Type B pancreatic cell (in vitro differentiated cells): Measurements from ENCODE around the gene ZNF579. TPM values are rescaled to one million over a fixed set of nuclear protein-coding genes. Genes with fewer than 3 reads are reported as not detected.

ENCODE experiments used
- DNase-seq: peaks from one replicate; pipeline ENCODE4 v3.0.0; 2021; ENCODE audit warnings: mixed read lengths; ENCODE audit not compliant: unreplicated experiment; ENCODE audit errors: extremely low spot score
- H3K27ac Mint-ChIP-seq: 2 replicates; pipeline ENCODE4 v1.8.0; 2021; ENCODE audit warnings: mild to moderate bottlenecking, mixed read lengths
- H3K27me3 Mint-ChIP-seq: 2 replicates; pipeline ENCODE4 v1.8.0; 2021; ENCODE audit warnings: mixed read lengths
- H3K36me3 Mint-ChIP-seq: 2 replicates; pipeline ENCODE4 v1.8.0; 2021; ENCODE audit warnings: mixed read lengths
- H3K4me1 Mint-ChIP-seq: one replicate; pipeline ENCODE4 v1.8.0; 2021; ENCODE audit warnings: mixed read lengths; ENCODE audit not compliant: unreplicated experiment
- H3K4me3 Mint-ChIP-seq: 2 replicates; pipeline ENCODE4 v1.8.0; 2021; ENCODE audit warnings: mild to moderate bottlenecking, mixed read lengths
- H3K9me3 Mint-ChIP-seq: 2 replicates; pipeline ENCODE4 v1.8.0; 2021; ENCODE audit warnings: mixed read lengths
- total RNA-seq: library from RNA; stranded (reverse); gene quantifications from 2 replicates; pipeline ENCODE4 v1.2.1, GENCODE V29; 2021; ENCODE audit warnings: low replicate concordance
- TF ChIP-seq, protein P1 (sequence below): fragments of 200-600 bp; sonication (generic); conservative IDR thresholded peaks from 2 replicates; pipeline ENCODE4 v1.5.0; 2021; ENCODE audit warnings: antibody characterized with exemption, mild to moderate bottlenecking

Gene ZNF579
- total RNA-seq, 1 donor from 2014 or later, result 23.9 TPM

- H3K36me3 Mint-ChIP-seq, result no peaks in the 10 kb centered on the region
- TF ChIP-seq, protein P1, sequence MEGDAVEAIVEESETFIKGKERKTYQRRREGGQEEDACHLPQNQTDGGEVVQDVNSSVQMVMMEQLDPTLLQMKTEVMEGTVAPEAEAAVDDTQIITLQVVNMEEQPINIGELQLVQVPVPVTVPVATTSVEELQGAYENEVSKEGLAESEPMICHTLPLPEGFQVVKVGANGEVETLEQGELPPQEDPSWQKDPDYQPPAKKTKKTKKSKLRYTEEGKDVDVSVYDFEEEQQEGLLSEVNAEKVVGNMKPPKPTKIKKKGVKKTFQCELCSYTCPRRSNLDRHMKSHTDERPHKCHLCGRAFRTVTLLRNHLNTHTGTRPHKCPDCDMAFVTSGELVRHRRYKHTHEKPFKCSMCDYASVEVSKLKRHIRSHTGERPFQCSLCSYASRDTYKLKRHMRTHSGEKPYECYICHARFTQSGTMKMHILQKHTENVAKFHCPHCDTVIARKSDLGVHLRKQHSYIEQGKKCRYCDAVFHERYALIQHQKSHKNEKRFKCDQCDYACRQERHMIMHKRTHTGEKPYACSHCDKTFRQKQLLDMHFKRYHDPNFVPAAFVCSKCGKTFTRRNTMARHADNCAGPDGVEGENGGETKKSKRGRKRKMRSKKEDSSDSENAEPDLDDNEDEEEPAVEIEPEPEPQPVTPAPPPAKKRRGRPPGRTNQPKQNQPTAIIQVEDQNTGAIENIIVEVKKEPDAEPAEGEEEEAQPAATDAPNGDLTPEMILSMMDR, result no peak
- H3K27me3 Mint-ChIP-seq, result peaks cover 6% of the 10 kb centered on the region
- H3K27ac Mint-ChIP-seq, result no peak overlapping the region
- H3K4me1 Mint-ChIP-seq, result peaks cover 4% of the 10 kb centered on the region
- peaks cover 5% of the 10 kb centered on the region for H3K9me3 Mint-ChIP-seq
- no peak for DNase-seq
- no peak overlapping the region for H3K4me3 Mint-ChIP-seq
These were observed 42.5 kb downstream of the ZNF579 start for GRCh38 chr19:55538132-55538531.

- Mint-ChIP-seq H3K9me3 (peaks cover 5% of the 10 kb centered on the region), H3K27me3 (peaks cover 6% of the 10 kb centered on the region), H3K4me1 (peaks cover 4% of the 10 kb centered on the region), H3K36me3 (no peaks in the 10 kb centered on the region), H3K4me3 (no peak overlapping the region), H3K27ac (no peak overlapping the region)
- TF ChIP-seq, protein P1, result no peak
- DNase-seq, result no peak
These were observed 42.9 kb downstream of the ZNF579 start for GRCh38 chr19:55537741-55538111.

GRCh38 chr19:55536951-55537740 lies 43.5 kb downstream of the ZNF579 start, which contains the start of gene SBK2:
TSS of gene SBK2 (minus strand) at chr19:55537133. CDS start at chr19:55536294, 839 bp downstream.
- no peak within 1 kb of the TSS for H3K27ac Mint-ChIP-seq
- peaks cover 5% of the 10 kb centered on the region for H3K9me3 Mint-ChIP-seq
- H3K36me3 Mint-ChIP-seq, result no peaks in the 10 kb centered on the region
- peaks cover 6% of the 10 kb centered on the region for H3K27me3 Mint-ChIP-seq
- H3K4me3 Mint-ChIP-seq, result no peak within 1 kb of the TSS
- peaks cover 4% of the 10 kb centered on the region for H3K4me1 Mint-ChIP-seq
- TF ChIP-seq, protein P1, result peak; percentile 50
- no peak for DNase-seq

DNA sequence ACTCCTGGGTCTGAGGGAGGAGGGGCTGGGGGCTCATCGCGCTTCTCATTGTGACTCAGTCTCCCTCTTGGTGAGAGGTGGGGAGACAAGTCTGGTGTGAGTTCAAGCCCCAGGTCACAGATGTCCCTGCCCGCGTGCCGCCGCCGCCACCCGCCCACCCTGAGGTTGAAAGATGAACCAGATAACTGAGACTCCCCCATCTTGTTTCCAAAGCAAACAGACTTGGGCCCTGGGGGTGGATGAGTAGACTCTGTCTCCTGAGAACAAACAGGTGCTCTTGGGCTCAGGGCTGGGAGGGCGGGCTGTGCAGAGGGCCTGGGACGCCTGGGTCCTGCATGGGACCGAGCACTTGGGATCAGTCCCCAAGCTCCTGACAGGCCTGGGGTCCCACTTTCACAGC lies 44.3 kb downstream of the ZNF579 start:
- H3K27me3 Mint-ChIP-seq, result no peaks in the 10 kb centered on the region
- H3K9me3 Mint-ChIP-seq, result no peaks in the 10 kb centered on the region
- TF ChIP-seq, protein P1, result no peak
- no peak overlapping the region for H3K27ac Mint-ChIP-seq
- DNase-seq, result no peak
- H3K4me1 Mint-ChIP-seq, result peaks cover 4% of the 10 kb centered on the region
- H3K36me3 Mint-ChIP-seq, result no peaks in the 10 kb centered on the region
- no peak overlapping the region for H3K4me3 Mint-ChIP-seq

DNA sequence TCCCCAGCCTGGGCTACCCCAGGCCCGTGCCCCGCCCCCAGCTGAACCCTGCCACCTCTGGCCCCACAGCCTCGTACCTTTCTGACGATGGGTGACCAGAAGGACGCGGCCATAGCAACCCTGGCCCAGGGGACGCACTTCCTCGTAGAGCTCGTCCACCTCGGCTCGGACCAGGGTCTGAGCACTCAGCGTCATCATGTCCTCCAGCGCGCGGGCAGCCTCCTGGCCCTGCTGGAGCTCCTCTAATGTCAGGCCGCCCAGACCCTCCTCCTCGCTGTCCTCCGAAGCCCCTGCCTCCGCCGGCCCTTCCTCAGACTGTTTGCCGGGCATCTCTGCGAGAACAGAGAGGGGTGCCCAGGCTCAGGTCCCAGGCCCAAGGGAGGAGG lies 44.7 kb downstream of the ZNF579 start:
- Mint-ChIP-seq H3K4me1 (peaks cover 4% of the 10 kb centered on the region), H3K4me3 (no peak overlapping the region), H3K36me3 (no peaks in the 10 kb centered on the region), H3K27ac (no peak overlapping the region), H3K27me3 (no peaks in the 10 kb centered on the region), H3K9me3 (no peaks in the 10 kb centered on the region)
- TF ChIP-seq, protein P1, result no peak
- DNase-seq, result no peak
